RWPE2 (cell line): Measurements from ENCODE around the gene NAP1L4.

Experiments
- ATAC-seq: fragments of 200-7000 bp; cut with Tn5 transposase; 3 replicates; pipeline ENCODE4 v1.9.1; 2021; ENCODE audit warnings: low read depth
- DNase-seq: peaks from one replicate; pipeline ENCODE4 v3.0.0-alpha.2; 2020; ENCODE audit warnings: low spot score
- H3K27ac ChIP-seq: fragments of 450-650 bp; 2 replicates; pipeline ENCODE4 v1.5.1; 2017; ENCODE audit warnings: mild to moderate bottlenecking; ENCODE audit not compliant: poor library complexity, severe bottlenecking
- H3K27me3 ChIP-seq: fragments of 250-450 bp; sonication (Bioruptor Pico); 2 replicates; pipeline ENCODE4 v1.5.1; 2021; ENCODE audit warnings: mild to moderate bottlenecking, moderate library complexity; ENCODE audit not compliant: insufficient read depth, poor library complexity, severe bottlenecking
- H3K36me3 ChIP-seq: fragments of 250-450 bp; sonication (Bioruptor Pico); 2 replicates; pipeline ENCODE4 v1.5.1; 2020; ENCODE audit warnings: low read depth, mild to moderate bottlenecking, moderate library complexity
- H3K4me1 ChIP-seq: fragments of 250-450 bp; sonication (Bioruptor Pico); 2 replicates; pipeline ENCODE4 v1.5.1; 2021; ENCODE audit warnings: mild to moderate bottlenecking, moderate library complexity; ENCODE audit not compliant: insufficient read depth, poor library complexity, severe bottlenecking
- H3K4me3 ChIP-seq: fragments of 250-450 bp; sonication (Bioruptor Pico); 2 replicates; pipeline ENCODE4 v1.5.1; 2021; ENCODE audit warnings: mild to moderate bottlenecking, moderate library complexity; ENCODE audit not compliant: severe bottlenecking
- H3K9me3 ChIP-seq: fragments of 250-450 bp; sonication (Bioruptor Pico); 2 replicates; pipeline ENCODE4 v1.5.1; 2021; ENCODE audit warnings: mild to moderate bottlenecking, moderate library complexity; ENCODE audit not compliant: severe bottlenecking
- CTCF ChIP-seq: fragments of 450-650 bp; IDR thresholded peaks from one replicate; pipeline ENCODE4 v1.5.1; 2017; ENCODE audit warnings: mild to moderate bottlenecking, moderate library complexity; ENCODE audit not compliant: poor library complexity, severe bottlenecking

NAP1L4 gene

GRCh38 chr11:2944530-2944929 is 47.6 kb downstream of the NAP1L4 start:
- DNase-seq (no peak), ATAC-seq (no peak)
- Histone ChIP-seq H3K9me3 (no peaks in the 10 kb centered on the region), H3K4me3 (no peak overlapping the region), H3K27ac (no peak overlapping the region), H3K36me3 (peaks cover 55% of the 10 kb centered on the region), H3K4me1 (peaks cover 17% of the 10 kb centered on the region), H3K27me3 (no peaks in the 10 kb centered on the region)
- TF ChIP-seq CTCF, result no peak

GRCh38 chr11:2943711-2944118 is 48.4 kb downstream of the NAP1L4 start:
- Histone ChIP-seq H3K4me1 (peaks cover 17% of the 10 kb centered on the region), H3K36me3 (peaks cover 46% of the 10 kb centered on the region), H3K9me3 (no peaks in the 10 kb centered on the region), H3K4me3 (no peak overlapping the region), H3K27ac (no peak overlapping the region), H3K27me3 (no peaks in the 10 kb centered on the region)
- no peak for TF ChIP-seq CTCF
- ATAC-seq (no peak), DNase-seq (no peak)

- no peak overlapping the region for H3K27ac ChIP-seq
- DNase-seq (no peak), ATAC-seq (no peak)
- H3K9me3 ChIP-seq, result no peaks in the 10 kb centered on the region
- H3K27me3 ChIP-seq, result no peaks in the 10 kb centered on the region
- no peak overlapping the region for H3K4me3 ChIP-seq
- TF ChIP-seq CTCF, result no peak
- H3K4me1 ChIP-seq, result peaks cover 17% of the 10 kb centered on the region
- peaks cover 40% of the 10 kb centered on the region for H3K36me3 ChIP-seq
Observed at GRCh38 chr11:2942872-2943710, 49.0 kb downstream of the NAP1L4 start.

- Histone ChIP-seq H3K36me3 (peaks cover 34% of the 10 kb centered on the region), H3K27ac (peak overlapping the region; percentile 54), H3K27me3 (no peaks in the 10 kb centered on the region), H3K4me3 (no peak overlapping the region), H3K4me1 (peaks cover 17% of the 10 kb centered on the region), H3K9me3 (no peaks in the 10 kb centered on the region)
- no peak for TF ChIP-seq CTCF
- DNase-seq (no peak), ATAC-seq (no peak)
Observed at GRCh38 chr11:2942447-2942846, 49.7 kb downstream of the NAP1L4 start.
